Measurements from ENCODE around the gene ANKS1A.

- TF ChIP-seq CTCF (conservative IDR thresholded peaks at IDR 0.05; ENCODE audit: low read length), result no peak
- TF ChIP-seq EZH2phosphoT487 (IDR thresholded peaks at IDR 0.05; ENCODE audit: borderline replicate concordance), result no peak
Measured at GRCh38 chr6:35140639-35141006, 251.6 kb downstream of the ANKS1A start.

All from Loucy (cell line).